H9 (cell line): Measurements from ENCODE around the gene CRAT. TPM values are rescaled to one million over a fixed set of nuclear protein-coding genes. Genes with fewer than 3 reads are reported as not detected.

ENCODE experiments used
- DNase-seq: peaks from one replicate; pipeline ENCODE4 v3.0.0-alpha.2; 2017
- H2AFZ ChIP-seq: one replicate; pipeline ENCODE4 v1.6.1; 2013; ENCODE audit warnings: mild to moderate bottlenecking, low read length, control low read depth, moderate library complexity
- H2AK5ac ChIP-seq: 2 replicates; pipeline ENCODE4 v1.6.1; 2013; ENCODE audit warnings: low read length, control low read depth, mixed read lengths; ENCODE audit not compliant: insufficient read length
- H2BK120ac ChIP-seq: one replicate; pipeline ENCODE4 v1.6.1; 2013; ENCODE audit warnings: low read depth, mild to moderate bottlenecking, low read length, control low read depth, inconsistent platforms; ENCODE audit not compliant: poor library complexity, severe bottlenecking
- H2BK12ac ChIP-seq: 2 replicates; pipeline ENCODE4 v1.6.1; 2013; ENCODE audit warnings: low read length, control low read depth, mixed read lengths, low read depth; ENCODE audit not compliant: insufficient read length
- H2BK15ac ChIP-seq: 2 replicates; pipeline ENCODE4 v1.6.1; 2013; ENCODE audit warnings: low read depth, low read length, control low read depth
- H2BK20ac ChIP-seq: one replicate; pipeline ENCODE4 v1.6.1; 2013; ENCODE audit warnings: low read depth, mild to moderate bottlenecking, low read length, control low read depth, inconsistent platforms; ENCODE audit not compliant: poor library complexity, severe bottlenecking
- H2BK5ac ChIP-seq: 2 replicates; pipeline ENCODE4 v1.6.1; 2013; ENCODE audit warnings: low read length, control low read depth, mixed read lengths; ENCODE audit not compliant: insufficient read length
- H3K14ac ChIP-seq: 2 replicates; pipeline ENCODE4 v1.6.1; 2013; ENCODE audit warnings: low read length, control low read depth; ENCODE audit not compliant: insufficient read depth
- H3K18ac ChIP-seq: 2 replicates; pipeline ENCODE4 v1.6.1; 2013; ENCODE audit warnings: low read depth, mild to moderate bottlenecking, mixed read lengths, low read length, control low read depth; ENCODE audit not compliant: insufficient read length
- H3K23ac ChIP-seq: 2 replicates; pipeline ENCODE4 v1.6.1; 2013; ENCODE audit warnings: low read length, control low read depth, mixed read lengths, low read depth; ENCODE audit not compliant: insufficient read length
- H3K23me2 ChIP-seq: 2 replicates; pipeline ENCODE4 v1.6.1; 2013; ENCODE audit warnings: low read depth, mild to moderate bottlenecking, mixed read lengths, low read length, control low read depth; ENCODE audit not compliant: insufficient read length, poor library complexity, severe bottlenecking
- H3K27ac ChIP-seq: 2 replicates; pipeline ENCODE4 v1.5.1; 2013; ENCODE audit warnings: low read length, control low read depth, mixed read lengths, low read depth; ENCODE audit not compliant: insufficient read length
- H3K27me3 ChIP-seq: 2 replicates; pipeline ENCODE4 v1.6.1; 2013; ENCODE audit warnings: low read length, control low read depth, inconsistent platforms; ENCODE audit not compliant: insufficient read depth
- H3K4ac ChIP-seq: 2 replicates; pipeline ENCODE4 v1.6.1; 2013; ENCODE audit warnings: low read depth, mild to moderate bottlenecking, control low read depth, inconsistent platforms, low read length, moderate library complexity
- H3K4me1 ChIP-seq: 2 replicates; pipeline ENCODE4 v1.6.1; 2013; ENCODE audit warnings: low read length, control low read depth, inconsistent platforms; ENCODE audit not compliant: insufficient read depth
- H3K4me2 ChIP-seq: 2 replicates; pipeline ENCODE4 v1.6.1; 2013; ENCODE audit warnings: low read length, control low read depth, mixed read lengths; ENCODE audit not compliant: insufficient read length, insufficient read depth
- H3K56ac ChIP-seq: 2 replicates; pipeline ENCODE4 v1.6.1; 2013; ENCODE audit warnings: low read depth, mild to moderate bottlenecking, mixed read lengths, low read length, control low read depth; ENCODE audit not compliant: insufficient read length
- H3K79me1 ChIP-seq: 2 replicates; pipeline ENCODE4 v1.6.1; 2013; ENCODE audit warnings: low read depth, mild to moderate bottlenecking, moderate library complexity, low read length, control low read depth, inconsistent platforms; ENCODE audit not compliant: insufficient read depth, poor library complexity, severe bottlenecking
- H3K79me2 ChIP-seq: 2 replicates; pipeline ENCODE4 v1.6.1; 2013; ENCODE audit warnings: low read length, control low read depth, inconsistent platforms; ENCODE audit not compliant: insufficient read depth
- H3K9ac ChIP-seq: 2 replicates; pipeline ENCODE4 v1.6.1; 2013; ENCODE audit warnings: low read length, control low read depth, mixed read lengths; ENCODE audit not compliant: insufficient read length; ENCODE audit errors: extremely low read depth
- H3K9me3 ChIP-seq: one replicate; pipeline ENCODE4 v1.6.1; 2013; ENCODE audit warnings: low read depth, low read length, inconsistent platforms; ENCODE audit not compliant: control insufficient read depth
- H3T11ph ChIP-seq: one replicate; pipeline ENCODE4 v1.6.1; 2013; ENCODE audit warnings: mild to moderate bottlenecking, low read length, control low read depth, inconsistent platforms
- H4K20me1 ChIP-seq: one replicate; pipeline ENCODE4 v1.6.1; 2013; ENCODE audit not compliant: control insufficient read depth, insufficient read length, insufficient read depth
- H4K5ac ChIP-seq: 2 replicates; pipeline ENCODE4 v1.6.1; 2013; ENCODE audit warnings: low read depth, mild to moderate bottlenecking, mixed read lengths, low read length, control low read depth; ENCODE audit not compliant: insufficient read length
- H4K8ac ChIP-seq: replicated peaks from 2 replicates; pipeline ENCODE4 v1.6.1; 2013; ENCODE audit warnings: low read length, control low read depth, mixed read lengths, low read depth; ENCODE audit not compliant: insufficient read length
- H4K91ac ChIP-seq: 2 replicates; pipeline ENCODE4 v1.6.1; 2013; ENCODE audit warnings: low read depth, mild to moderate bottlenecking, moderate library complexity, mixed read lengths, low read length, control low read depth; ENCODE audit not compliant: insufficient read length
- H3K27ac Mint-ChIP-seq, 3 experiments: 2 replicates in 2 of 3; 3 replicates in 1 of 3; pipeline ENCODE4 v1.8.0; 2020 to 2021; ENCODE audit warnings: mixed read lengths in 3 of 3, mild to moderate bottlenecking in 1 of 3, moderate library complexity in 1 of 3
- H3K27me3 Mint-ChIP-seq: 2 replicates; pipeline ENCODE4 v1.8.0; 2021; ENCODE audit warnings: low read depth, mild to moderate bottlenecking, moderate library complexity, mixed read lengths
- H3K36me3 Mint-ChIP-seq, 3 experiments: 2 replicates in 2 of 3; 3 replicates in 1 of 3; pipeline ENCODE4 v1.8.0; 2020 to 2021; ENCODE audit warnings: low read depth in 3 of 3, mixed read lengths in 3 of 3; ENCODE audit not compliant: insufficient read depth in 1 of 3
- H3K4me1 Mint-ChIP-seq, 2 experiments: 2 replicates each; pipeline ENCODE4 v1.8.0; 2020; ENCODE audit warnings: mixed read lengths in 2 of 2
- H3K4me3 Mint-ChIP-seq, 2 experiments: 2 replicates in 1 of 2; 3 replicates in 1 of 2; pipeline ENCODE4 v1.8.0; 2020 to 2021; ENCODE audit warnings: mild to moderate bottlenecking in 2 of 2, mixed read lengths in 2 of 2, moderate library complexity in 1 of 2
- H3K9me3 Mint-ChIP-seq, 2 experiments: 2 replicates in 1 of 2; 3 replicates in 1 of 2; pipeline ENCODE4 v1.8.0; 2020; ENCODE audit warnings: mild to moderate bottlenecking in 2 of 2, mixed read lengths in 2 of 2, moderate library complexity in 1 of 2
- CTCF ChIP-seq: fragments of 200-600 bp; sonication (generic); conservative IDR thresholded peaks from 3 replicates; pipeline ENCODE4 v1.8.0; 2021; ENCODE audit warnings: antibody characterized with exemption, mild to moderate bottlenecking
- WGBS: extraction: QIAGEN DNeasy Blood & Tissue Kit; methylation state at CpG from one replicate; pipeline ENCODE4 v1.1.7; 2013; ENCODE audit warnings: missing lambda C conversion rate, low lambda C conversion rate, mixed read lengths; ENCODE audit not compliant: insufficient read length; ENCODE audit errors: extremely low coverage; 5-methylcytosine and 5-hydroxymethylcytosine counted together
- total RNA-seq: library from RNA; stranded (reverse); gene quantifications from 2 replicates; pipeline ENCODE4 v1.2.1, GENCODE V29; 2021

CRAT gene
- total RNA-seq, 1 experiment from 2014 or later, result 15.0 TPM

- no peak overlapping the region for H3K56ac ChIP-seq
- H3K9me3 ChIP-seq, result no peaks in the 10 kb centered on the region
- no peak overlapping the region for H4K5ac ChIP-seq
- no peaks in the 10 kb centered on the region for H3K79me2 ChIP-seq
- no peak overlapping the region for H2BK12ac ChIP-seq
- no peaks in the 10 kb centered on the region for H3K9me3 Mint-ChIP-seq
- no peak overlapping the region for H4K91ac ChIP-seq
- no peaks in the 10 kb centered on the region for H3K79me1 ChIP-seq
- no peak overlapping the region for H3K9ac ChIP-seq
- no peak for DNase-seq
- H4K8ac ChIP-seq, result no peak overlapping the region
- TF ChIP-seq CTCF, result no peak
- H4K20me1 ChIP-seq, result no peaks in the 10 kb centered on the region
- peaks cover 10 to 18% of the 10 kb centered on the region in 2 experiments for H3K4me1 Mint-ChIP-seq
- peaks cover 8% of the 10 kb centered on the region for H3K23me2 ChIP-seq
- no peak overlapping the region for H3K27ac ChIP-seq
- H3K4ac ChIP-seq, result no peak overlapping the region
- no peak overlapping the region for H2BK5ac ChIP-seq
- no peak overlapping the region for H3K18ac ChIP-seq
- H3K4me3 Mint-ChIP-seq, result no peak overlapping the region
- no peaks in the 10 kb centered on the region for H3K4me1 ChIP-seq
- no peak overlapping the region for H3K4me2 ChIP-seq
- no peak overlapping the region for H2AFZ ChIP-seq
- no peak overlapping the region for H3K14ac ChIP-seq
- no peak overlapping the region for H2BK120ac ChIP-seq
- no peak overlapping the region for H2BK15ac ChIP-seq
- H2AK5ac ChIP-seq, result no peak overlapping the region
- WGBS, result no CpG with 5 or more reads among the region's 17 CpGs
- no peak overlapping the region; a peak in 1 of 7 replicates for H3K27ac Mint-ChIP-seq
- H3K23ac ChIP-seq, result no peak overlapping the region
- H3T11ph ChIP-seq, result no peak overlapping the region
- peaks cover 0 to 4% (median 0%) of the 10 kb centered on the region in 3 experiments; a peak in 2 of 7 replicates for H3K36me3 Mint-ChIP-seq
- H3K27me3 ChIP-seq, result no peaks in the 10 kb centered on the region; the same call in 1 of the 2 replicates
- no peak overlapping the region for H2BK20ac ChIP-seq
- peaks cover 37% of the 10 kb centered on the region for H3K27me3 Mint-ChIP-seq
Observed at GRCh38 chr9:129105857-129106694, 4.5 kb downstream of the CRAT start.
